ENCODE results near the gene CFAP298.
"Not testable (repeated sequence)": the region's sequence is repeated elsewhere in the genome, so short reads cannot be mapped to it uniquely, and the experiment has no call there.

CFAP298 gene, protein sequence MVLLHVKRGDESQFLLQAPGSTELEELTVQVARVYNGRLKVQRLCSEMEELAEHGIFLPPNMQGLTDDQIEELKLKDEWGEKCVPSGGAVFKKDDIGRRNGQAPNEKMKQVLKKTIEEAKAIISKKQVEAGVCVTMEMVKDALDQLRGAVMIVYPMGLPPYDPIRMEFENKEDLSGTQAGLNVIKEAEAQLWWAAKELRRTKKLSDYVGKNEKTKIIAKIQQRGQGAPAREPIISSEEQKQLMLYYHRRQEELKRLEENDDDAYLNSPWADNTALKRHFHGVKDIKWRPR

DNA sequence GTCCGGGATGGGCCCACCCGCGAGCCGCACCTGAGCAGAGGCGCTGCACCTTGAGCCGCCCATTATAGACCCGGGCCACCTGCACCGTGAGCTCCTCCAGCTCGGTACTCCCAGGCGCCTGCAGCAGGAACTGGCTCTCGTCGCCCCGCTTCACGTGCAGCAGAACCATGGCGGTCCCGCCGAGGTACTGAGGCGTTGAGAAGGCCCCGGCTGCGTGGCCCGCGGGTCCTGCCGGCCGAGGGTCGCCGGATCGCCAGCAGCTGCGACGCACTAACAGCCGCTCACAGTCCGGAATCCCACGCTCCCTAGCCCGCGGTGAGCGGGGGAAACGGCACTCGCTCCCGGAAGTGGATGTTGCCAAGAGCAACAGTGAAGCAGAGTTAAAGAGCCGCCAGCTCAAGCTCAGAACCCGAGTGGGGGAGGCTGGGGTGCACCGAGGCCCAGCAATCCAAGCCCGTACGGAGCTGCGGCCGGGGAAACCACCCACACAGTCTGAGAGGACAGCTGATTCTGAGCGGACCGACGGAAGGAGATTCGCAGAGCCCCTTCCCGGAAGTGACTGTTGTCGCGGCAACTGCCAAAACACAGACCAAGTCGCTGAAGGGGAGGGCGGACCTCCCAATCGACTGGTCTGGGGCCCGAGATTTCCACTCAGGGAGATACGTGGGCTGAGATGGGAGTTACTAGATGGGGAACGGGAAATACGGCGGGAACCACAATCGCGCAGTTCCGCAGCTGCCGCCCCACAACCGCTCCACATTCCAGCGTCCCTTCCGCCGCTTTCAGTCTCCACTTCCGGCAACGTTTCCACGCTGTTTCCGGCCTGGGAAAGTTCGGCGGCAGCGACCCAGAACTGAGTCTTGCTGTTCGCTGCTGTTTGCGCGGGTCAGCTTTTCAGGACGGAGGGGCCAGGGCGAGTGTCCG, at the start of gene CFAP298:
TSS of gene CFAP298 (minus strand) at position 303 of the 924 bp plus-strand sequence. CDS start at position 169, 134 bp downstream.
- peak; percentile 74 to 86 for DNase-seq

DNA sequence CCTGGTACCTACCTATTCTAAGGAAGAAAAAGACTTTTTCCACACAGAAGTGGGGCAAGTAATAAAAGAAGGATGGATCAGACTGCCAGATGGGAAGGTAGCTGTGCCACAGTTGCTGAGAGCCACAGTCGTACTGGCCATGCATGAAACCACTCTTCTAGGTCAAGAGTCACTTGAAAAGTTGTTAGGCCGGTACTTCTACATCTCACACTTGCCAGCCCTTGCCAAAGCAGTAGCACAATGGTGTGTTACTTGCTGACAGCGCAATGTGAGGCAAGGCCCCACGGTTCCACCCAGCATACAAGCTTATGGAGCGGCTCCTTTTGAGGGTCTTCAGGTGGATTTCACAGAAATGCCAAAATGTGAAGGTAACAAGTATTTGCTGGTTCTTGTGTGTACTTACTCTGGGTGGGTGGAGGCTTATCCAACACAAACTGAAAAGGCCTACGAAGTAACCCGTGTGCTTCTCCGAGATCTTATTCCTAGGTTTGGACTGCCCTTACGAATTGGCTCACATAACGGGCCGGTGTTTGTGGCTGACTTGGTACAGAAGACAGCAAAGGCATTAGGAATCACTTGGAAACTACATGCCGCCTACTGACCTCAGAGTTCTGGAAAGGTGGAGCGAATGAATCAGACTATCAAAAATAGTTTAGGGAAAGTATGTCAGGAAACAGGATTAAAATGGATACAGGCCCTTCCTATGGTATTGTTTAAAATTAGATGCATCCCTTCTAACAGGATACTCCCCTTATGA, 49.0 kb upstream of the CFAP298 start:
- DNase-seq: not testable (repeated sequence)

DNA sequence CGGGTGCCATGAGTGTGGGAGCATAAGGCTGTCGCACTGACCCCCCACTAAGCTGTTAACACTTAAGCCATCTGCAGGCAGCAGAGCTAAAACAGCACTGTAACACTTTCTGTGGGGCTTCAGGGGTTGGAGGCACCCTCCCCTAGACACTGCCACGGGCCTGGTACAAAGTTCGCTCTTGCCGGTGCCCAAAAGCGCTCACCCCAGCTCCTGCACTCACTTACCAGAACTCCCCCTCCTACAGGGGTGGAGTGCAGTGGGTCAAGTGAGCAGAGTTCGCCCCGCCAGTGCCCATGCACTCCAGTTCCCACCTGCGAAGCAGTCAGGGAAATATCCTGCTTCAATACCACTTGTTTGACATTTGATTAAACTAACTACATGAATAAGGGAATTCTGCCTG, 46.3 kb upstream of the CFAP298 start:
- no peak for DNase-seq

DNA sequence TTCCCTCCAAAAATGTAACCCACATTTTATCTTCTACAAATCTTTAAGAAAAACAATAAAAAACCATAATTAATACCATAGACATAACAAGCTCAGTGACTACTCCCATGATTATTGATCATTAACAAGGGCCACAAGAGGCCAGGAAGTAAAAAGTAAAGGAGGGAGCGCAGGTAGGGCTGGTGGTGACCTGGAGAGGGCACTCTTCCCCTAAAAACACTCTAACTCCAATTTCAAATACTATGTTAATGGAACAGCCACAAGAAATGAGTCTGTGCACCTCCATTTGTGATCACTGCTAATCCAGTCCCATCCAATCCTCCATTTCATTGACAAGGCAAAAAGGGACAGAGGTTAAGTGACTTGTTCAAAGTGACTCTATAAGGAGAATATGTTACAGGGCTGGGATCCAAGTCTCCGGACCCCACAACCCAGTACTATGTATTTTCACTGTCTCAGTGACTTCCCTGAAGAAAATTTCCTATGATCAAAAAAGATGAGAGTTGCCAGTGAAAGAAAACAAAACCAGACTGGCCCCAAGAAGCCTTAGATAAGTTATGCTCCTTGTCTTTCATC, 41.2 kb upstream of the CFAP298 start:
- DNase-seq: peak in 1 of 2 experiments; percentile 0

DNA sequence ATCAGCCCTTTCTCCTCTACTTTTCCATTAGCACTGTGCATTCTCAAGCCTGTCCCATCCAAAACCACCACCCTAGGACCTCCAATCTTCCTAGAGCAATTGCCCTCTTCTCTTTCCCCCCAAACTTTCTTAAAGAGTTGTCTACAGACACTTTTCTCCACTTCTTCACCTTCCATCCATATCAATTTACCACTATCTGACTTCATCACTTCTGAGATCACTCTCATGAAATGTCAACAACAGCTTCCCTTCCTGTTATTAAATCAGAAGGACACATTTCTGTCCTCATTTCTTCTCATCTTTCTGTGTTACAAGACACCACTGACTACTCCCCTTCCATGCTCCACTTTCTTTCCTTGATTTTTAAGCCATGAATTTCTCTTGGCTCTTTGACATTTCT, 36.0 kb upstream of the CFAP298 start:
- DNase-seq: no peak

DNA sequence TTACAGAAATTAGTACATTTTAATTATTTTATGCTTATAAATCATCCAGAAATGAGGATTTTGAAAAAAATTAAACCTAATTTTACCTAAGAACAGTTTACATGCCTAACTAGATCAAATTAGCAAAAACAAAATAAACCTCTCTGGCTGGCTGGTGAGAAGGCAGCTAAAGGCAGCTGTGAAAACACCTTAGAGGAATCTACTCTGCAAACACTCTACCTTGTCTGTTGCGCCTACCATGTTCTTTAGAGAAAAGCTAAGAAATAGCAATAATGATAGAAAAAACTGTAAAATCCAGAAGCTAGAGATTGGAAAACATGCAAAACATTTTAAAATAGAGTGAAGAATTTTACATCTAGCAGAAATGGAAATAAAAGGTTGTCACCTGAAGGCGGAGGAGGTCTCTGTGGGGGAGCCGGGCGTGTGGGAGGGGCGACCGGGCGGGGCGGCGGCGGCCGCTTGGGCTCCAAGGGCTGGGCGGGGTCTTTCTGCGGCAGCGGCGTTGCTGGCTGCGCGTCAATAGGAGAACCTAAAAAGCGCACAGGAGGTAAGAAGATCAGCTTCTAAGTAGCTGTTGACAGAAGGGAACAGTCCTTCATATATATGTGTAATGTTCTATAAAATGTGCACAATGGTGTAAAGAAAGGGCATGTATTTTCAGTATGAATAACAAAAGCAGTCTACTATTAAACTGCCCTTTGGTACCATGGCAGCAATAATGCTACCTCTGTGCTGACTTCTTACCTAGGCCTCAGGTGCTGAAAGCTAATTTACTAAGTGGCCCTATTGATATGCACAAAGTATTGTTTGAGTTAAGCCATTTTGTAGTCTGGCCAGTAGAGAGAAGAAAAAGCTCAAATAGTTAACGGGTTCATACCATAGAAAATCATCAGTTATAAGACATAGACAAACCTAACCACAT, 33.3 kb upstream of the CFAP298 start:
- DNase-seq: no peak

DNA sequence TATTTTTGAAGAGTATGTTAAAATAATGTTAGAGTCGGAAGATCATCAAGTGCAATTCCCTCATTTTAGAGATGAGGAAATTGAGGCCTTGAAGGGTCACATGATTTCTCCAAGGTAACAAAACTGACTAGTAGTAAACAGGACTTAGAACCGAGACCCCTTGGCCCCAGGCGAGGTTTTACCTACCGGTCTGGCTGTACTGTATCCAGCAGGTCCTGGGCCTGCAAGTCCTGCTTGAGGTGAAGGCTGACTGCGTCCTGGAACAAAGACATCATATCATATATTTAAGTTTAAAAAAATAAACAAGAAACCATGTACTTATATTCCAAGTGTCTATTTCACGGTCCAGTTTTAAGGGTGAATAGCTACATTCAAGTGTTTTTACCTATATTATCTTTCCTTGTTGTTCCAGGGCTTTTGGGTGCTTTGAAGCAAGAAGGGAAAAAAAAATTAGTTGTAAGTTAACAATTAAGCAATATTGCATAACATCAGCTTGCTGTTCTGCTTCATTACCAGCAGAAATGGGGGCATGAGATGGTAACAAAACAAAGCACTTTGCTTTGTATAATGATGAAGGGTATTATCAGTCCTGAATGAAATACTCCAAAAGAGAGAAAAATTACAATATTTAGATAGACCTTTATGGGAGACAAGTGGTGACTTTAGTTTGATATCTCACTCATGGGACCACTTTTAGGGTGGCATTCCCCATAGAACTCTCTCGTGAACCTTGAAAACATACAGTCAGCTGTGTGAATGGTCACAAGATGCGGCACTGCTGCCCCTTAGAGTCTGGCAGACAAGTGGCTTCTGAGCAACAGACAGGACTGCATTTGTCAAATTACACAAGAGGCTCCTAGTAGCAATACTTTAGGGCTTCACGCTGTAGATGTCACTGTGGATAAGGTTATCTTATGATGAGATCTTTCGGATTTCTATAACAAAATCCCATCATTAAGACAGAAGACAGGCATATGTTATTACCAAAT, 29.8 kb upstream of the CFAP298 start:
- no peak for DNase-seq

DNA sequence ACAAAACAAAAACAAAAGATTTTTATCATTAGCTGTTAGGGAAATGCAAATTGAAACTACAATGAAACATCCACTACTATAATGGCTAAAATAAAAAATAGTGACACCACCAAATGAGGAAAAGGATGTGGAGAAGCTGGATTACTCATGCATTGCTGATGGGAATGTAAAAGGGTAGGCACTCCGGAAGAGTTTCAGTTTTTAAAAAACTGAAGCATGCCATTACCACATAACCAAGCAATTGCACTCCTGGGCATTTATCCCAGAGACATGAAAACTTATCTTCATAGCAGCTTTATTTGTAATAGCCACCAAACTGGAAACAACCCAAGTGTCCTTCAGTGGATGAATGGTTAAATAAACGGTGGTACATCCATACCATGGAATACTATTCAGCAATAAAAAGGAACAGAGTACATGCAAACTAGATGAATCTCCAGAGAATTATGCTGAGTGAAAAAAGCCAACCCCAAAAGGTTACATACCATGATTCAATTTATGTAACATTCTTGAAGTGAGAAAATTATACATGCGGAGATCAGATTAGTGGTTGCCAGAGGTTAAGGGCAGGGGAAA, 14.5 kb upstream of the CFAP298 start:
- no peak for DNase-seq

DNA sequence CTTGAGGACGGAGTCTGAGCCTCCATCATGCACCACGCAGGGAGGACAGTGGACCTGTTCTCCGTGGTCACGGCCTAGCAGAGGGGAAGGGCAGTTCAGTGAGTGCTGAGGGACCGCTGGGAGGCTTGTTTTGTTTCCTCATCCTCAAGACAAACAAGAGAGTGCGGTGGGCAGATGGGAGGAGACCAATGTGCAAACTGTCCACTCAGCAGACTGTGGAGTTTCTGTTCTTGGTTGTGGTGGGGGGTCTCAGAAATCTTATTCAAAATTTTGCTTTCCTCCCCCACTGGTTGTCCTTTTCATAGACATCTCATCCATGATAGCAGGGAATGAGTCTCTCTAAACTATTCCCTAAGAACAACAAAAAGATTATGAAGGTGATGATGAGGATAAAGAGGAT, 6.0 kb upstream of the CFAP298 start:
- not testable (repeated sequence) for DNase-seq

DNA sequence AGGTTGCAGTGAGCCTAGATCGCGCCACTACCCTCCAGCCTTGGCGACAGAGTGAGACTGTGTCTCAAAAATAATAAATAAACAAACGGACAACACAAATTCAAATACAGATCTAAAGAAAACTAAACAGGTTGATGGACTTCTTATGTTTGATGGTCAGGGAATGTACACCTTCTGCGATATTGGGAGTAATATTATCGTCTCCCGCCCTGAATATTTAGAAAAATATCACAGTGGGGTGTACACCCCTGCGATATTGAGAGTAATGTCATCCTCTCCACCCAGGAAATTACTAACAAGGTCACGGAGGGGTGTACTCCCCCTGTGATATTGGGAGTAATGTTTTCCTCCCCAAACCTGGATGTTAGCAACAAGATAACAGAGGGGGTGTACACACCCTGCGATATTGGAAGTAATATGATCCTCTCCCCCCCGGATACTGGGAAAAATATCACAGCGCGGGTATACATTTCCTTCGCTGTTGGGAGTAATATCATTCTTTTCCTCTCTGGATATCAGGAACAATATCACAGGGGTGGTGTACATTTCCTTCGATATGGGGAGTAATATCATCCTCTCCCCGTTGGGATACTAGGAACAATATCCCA, 1.4 kb upstream of the CFAP298 start:
- no peak for DNase-seq

DNA sequence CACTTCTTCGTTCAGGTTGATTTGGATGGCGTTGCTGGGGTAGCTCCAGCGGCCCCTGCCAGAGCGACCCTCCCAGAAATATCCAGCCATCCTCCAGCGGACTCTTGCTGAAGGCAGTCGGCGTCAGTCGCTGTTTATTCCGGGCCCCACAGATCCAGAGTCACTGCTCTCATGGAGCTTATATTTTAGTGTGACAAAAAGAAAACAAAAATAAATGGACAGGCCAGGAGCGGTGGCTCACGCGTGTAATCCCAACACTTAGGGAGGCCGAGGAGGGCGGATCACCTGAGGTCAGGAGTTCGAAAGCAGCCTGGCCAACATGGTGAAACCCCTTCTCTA, 791 bp upstream of the CFAP298 start:
- no peak for DNase-seq

DNA sequence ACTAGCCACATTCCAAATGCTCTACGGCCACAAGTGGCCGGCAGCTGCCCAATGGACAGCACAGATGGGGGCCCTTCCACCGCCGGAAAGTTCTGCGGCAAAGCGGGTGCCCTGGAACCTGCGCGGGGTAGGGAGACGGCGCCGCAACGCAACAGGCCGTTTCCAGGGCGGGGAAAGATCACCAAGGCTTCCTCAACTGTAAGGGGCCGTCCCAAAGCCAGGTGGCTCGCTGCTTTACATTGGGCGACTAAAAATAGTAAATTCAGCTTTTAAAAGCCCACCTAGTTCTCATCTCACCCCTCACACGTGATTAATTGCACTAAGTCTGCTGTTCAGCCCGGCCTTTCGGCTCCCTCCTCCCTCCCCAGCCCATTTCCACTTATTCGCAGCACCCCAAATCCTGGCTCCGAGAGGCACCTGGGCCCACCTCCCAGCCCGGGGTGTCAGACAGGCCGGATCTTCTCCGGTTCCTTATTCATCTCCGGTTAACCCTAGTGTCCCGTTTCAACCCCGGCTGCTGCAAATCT, 643 bp downstream of the CFAP298 start:
- DNase-seq: peak in 1 of 2 experiments; percentile 8

DNA sequence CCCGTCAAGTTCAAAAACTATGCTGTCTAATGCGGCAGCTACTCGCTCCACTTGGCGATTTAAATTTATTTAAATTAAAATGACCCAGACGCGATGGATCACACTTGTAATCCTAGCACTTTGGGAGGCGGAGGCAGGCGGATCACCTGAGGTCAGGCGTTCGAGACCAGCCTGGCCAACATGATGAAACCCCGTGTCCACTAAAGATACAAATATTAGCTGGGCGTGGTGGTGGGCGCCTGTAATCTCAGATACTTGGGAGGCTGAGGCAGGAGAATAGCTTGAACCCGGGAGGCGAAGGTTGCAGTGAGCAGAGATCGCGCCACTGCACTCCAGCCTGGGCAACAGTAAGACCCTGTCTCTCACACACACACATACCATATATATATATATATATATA, 1.2 kb downstream of the CFAP298 start:
- DNase-seq: not testable (repeated sequence)

DNA sequence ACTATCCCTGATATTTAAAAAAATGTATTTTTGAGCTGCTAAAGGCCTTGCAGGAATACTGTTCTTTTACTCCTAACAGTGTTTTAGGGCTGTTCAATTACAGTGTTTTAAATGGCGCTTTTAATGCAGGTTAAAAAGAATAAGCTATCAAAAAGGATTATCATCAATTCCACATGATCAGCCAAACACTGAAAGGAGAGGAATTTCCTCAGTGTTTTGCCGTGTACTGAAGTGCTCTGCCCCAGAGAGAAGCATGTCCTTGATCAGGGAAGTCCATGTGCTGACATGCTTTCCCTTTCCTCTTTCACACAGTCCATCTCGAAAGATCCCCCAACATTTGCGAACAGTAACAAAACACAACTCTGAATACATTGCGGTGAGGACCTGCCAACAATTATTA, 3.3 kb downstream of the CFAP298 start:
- DNase-seq: no peak

DNA sequence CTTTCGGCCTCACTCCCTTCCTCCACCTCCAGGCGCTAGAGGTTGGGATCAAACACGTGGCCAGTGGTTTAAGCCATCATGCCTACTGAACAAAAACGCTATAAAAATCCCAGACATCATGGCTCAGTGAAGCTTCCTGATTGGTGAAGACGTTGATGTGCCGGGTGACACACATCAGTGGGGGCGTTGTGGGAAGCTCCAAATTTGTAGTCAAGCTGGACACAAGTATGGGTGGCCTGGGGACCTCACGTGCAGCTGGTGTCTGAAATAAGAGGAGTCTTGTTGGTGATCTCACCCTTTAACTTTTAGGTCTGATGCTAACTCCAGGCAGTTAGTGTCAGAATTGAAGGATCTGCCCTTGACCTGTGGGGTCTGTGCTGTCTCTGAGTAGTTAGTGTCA, 6.7 kb downstream of the CFAP298 start:
- no peak for DNase-seq

DNA sequence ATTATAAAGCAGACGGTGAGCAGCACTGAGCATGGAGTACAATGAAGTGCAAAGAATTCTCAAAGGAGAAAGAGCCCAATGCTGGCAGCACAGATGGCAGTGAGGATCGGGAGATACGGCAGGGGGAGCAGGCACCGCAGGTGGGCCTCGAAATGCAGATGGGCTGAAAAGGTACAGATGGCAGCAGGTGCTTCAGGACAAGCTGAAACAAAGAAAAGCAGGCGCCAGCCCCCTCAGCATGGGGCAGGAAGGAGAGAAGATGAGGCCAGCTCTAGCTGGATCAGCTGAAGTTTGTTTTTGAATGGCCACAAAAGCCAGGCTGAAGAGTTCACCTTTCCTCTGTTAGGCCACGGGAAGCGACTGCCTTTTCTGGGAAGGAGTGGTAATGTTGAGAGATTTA, 7.7 kb downstream of the CFAP298 start:
- peak; percentile 59 to 87 for DNase-seq

DNA sequence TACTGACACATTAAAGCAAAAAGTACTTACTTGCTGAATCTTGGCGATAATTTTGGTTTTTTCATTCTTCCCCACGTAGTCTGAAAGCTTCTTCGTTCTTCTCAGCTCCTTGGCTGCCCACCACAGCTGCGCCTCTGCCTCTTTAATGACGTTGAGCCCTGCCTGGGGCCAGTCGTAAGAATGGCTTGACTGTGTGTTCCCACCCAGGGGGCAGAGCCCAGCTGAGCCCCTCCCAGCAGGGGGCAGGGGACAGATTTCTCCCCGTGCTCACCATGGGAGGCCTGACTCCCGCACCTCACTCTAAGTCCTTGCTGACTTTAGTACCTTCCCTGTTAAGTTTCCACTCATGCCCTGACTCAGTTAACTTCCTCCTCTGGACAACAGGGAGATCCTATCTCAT, 9.0 kb downstream of the CFAP298 start:
- no peak for DNase-seq

DNA sequence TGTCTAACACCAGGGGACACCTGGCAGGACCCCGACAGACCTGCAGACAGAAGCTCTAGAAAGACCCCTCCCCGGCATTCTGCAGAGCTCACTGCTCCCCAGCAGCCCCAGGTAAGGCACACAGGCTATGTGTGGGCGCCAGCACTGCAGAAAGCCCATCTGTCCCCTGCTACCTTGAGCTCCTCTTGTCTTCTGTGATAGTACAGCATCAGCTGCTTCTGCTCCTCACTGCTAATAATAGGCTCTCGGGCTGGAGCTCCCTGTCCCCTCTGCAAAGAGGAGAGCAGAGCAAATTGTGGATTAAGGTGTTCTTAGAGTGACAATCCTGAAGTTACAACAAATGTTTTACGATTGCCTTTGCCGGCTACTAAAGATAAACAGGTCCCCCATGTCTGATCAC, 10.1 kb downstream of the CFAP298 start:
- DNase-seq: no peak

DNA sequence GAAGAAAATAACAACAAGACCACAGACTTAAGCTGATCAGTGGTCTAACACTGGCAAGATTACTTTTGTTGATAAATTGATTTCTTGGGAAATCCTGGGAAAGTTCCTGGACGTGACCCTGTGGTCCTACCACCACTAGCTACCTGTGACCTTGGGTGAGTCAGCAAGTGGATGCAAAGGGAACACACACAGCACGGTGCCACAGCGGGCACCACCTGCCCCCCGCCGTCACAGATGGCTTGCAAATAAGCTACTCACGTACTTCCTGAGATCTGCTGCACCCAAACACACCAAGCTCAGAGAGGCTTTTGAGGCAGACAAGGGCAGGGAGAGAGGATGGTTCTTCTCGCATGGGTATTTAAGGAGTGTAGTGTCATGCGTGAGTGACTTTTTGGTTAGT, 12.7 kb downstream of the CFAP298 start:
- DNase-seq: peak in 1 of 2 experiments; percentile 47

DNA sequence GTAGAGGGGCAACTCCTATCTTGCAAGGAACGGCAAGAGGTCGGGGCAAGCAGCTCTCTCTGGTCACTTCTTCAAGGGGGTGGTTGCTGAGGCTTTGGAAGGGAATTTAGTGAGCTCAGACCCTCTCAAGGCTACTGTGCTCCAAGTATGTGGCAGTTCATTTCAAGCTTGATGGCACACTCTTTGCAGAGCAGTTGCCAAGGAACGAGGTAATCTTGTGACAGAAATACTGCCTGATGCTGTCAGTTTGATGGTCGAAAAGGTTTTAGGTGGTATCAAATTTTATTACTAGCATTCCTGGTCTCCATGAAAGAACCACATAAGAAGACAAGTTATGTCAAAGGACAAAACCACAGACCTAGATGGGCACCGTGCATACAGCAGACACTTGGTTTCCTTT, 13.1 kb downstream of the CFAP298 start:
- DNase-seq: no peak

Measured in NCI-H2081 (cell line).